MM.1S (cell line): ENCODE results near the gene PDE6D.

ENCODE experiments used
- DNase-seq: peaks from one replicate; pipeline ENCODE4 v3.0.0-alpha.2; 2015
- H2AFZ ChIP-seq: fragments of 300-600 bp; sonication (generic); 2 replicates; pipeline ENCODE4 v1.6.0; 2016; ENCODE audit warnings: antibody characterized with exemption, low read length
- H3F3A ChIP-seq: fragments of 300-600 bp; sonication (generic); 2 replicates; pipeline ENCODE4 v1.6.1; 2016; ENCODE audit warnings: mild to moderate bottlenecking, antibody characterized with exemption, low read length, moderate library complexity, mixed read lengths; ENCODE audit not compliant: insufficient read depth
- H3K27ac ChIP-seq: fragments of 300-600 bp; sonication (generic); 2 replicates; pipeline ENCODE4 v1.5.1; 2016; ENCODE audit warnings: mild to moderate bottlenecking, low read length
- H3K27me3 ChIP-seq: fragments of 300-600 bp; sonication (generic); replicated peaks from 2 replicates; pipeline ENCODE4 v1.6.0; 2016; ENCODE audit warnings: low read length; ENCODE audit not compliant: insufficient read depth
- H3K36me3 ChIP-seq: fragments of 300-600 bp; sonication (generic); replicated peaks from 2 replicates; pipeline ENCODE4 v1.6.1; 2016; ENCODE audit warnings: mild to moderate bottlenecking, low read length, mixed read lengths; ENCODE audit not compliant: insufficient read depth
- H3K4me1 ChIP-seq: fragments of 300-600 bp; sonication (generic); 2 replicates; pipeline ENCODE4 v1.6.1; 2016; ENCODE audit warnings: low read length, mixed read lengths
- H3K4me2 ChIP-seq: fragments of 300-600 bp; sonication (generic); 2 replicates; pipeline ENCODE4 v1.6.0; 2016; ENCODE audit warnings: low read depth, low read length
- H3K4me3 ChIP-seq: fragments of 300-600 bp; sonication (generic); 2 replicates; pipeline ENCODE4 v1.5.1; 2016; ENCODE audit warnings: low read length, mixed read lengths
- H3K79me2 ChIP-seq: fragments of 300-600 bp; sonication (generic); 2 replicates; pipeline ENCODE4 v1.6.1; 2016; ENCODE audit warnings: mixed run types, low read length, mixed read lengths
- H3K9ac ChIP-seq: fragments of 300-600 bp; sonication (generic); 2 replicates; pipeline ENCODE4 v1.6.1; 2016; ENCODE audit warnings: low read length, mixed read lengths
- H3K9me2 ChIP-seq: fragments of 300-600 bp; sonication (generic); replicated peaks from 2 replicates; pipeline ENCODE4 v1.6.1; 2016; ENCODE audit warnings: mild to moderate bottlenecking, low read length, mixed read lengths; ENCODE audit not compliant: insufficient read depth
- H3K9me3 ChIP-seq: fragments of 300-600 bp; sonication (generic); replicated peaks from 2 replicates; pipeline ENCODE4 v1.6.1; 2016; ENCODE audit warnings: mild to moderate bottlenecking, low read length, mixed read lengths; ENCODE audit not compliant: insufficient read depth
- H4K20me1 ChIP-seq: fragments of 300-600 bp; sonication (generic); 2 replicates; pipeline ENCODE4 v1.6.1; 2016; ENCODE audit warnings: mild to moderate bottlenecking, low read length, moderate library complexity, mixed read lengths; ENCODE audit not compliant: insufficient read depth
- EZH2 ChIP-seq: fragments of 300-600 bp; sonication (generic); optimal IDR thresholded peaks from 2 replicates; pipeline ENCODE3; 2017; ENCODE audit warnings: low read depth, mild to moderate bottlenecking, antibody characterized with exemption, low read length, mixed read lengths
- EZH2phosphoT487 ChIP-seq: fragments of 300-600 bp; sonication (generic); IDR thresholded peaks from 2 replicates; pipeline ENCODE4 v1.6.1; 2018; ENCODE audit warnings: antibody characterized with exemption, low read length
- TF ChIP-seq, protein P1 (sequence below): fragments of 300-600 bp; sonication (generic); IDR thresholded peaks from 2 replicates; pipeline ENCODE4 v1.5.1; 2016; ENCODE audit warnings: antibody characterized with exemption, low read length, mixed read lengths

Gene PDE6D

DNA sequence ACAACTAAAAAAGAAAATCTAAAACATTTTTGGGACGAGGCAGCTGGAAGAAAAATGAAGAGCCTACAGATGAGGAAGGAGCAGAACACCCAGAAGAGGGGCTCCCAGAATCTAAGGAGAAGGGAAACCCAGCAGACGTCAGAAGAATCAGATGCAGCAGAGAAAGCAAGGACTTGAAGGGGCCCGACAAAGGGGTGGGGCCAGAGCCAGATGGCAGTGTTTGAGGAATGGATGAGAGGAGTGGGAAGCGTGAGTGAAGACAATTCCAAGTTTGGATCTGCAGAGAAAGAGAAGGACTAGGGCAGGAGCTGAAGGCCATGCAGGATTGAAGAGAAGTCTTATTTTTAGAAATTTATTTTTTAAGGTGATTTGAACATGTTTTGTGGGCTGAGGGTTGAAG lies 53.5 kb downstream of the PDE6D start:
- no peak for TF ChIP-seq EZH2
- TF ChIP-seq, protein P1, sequence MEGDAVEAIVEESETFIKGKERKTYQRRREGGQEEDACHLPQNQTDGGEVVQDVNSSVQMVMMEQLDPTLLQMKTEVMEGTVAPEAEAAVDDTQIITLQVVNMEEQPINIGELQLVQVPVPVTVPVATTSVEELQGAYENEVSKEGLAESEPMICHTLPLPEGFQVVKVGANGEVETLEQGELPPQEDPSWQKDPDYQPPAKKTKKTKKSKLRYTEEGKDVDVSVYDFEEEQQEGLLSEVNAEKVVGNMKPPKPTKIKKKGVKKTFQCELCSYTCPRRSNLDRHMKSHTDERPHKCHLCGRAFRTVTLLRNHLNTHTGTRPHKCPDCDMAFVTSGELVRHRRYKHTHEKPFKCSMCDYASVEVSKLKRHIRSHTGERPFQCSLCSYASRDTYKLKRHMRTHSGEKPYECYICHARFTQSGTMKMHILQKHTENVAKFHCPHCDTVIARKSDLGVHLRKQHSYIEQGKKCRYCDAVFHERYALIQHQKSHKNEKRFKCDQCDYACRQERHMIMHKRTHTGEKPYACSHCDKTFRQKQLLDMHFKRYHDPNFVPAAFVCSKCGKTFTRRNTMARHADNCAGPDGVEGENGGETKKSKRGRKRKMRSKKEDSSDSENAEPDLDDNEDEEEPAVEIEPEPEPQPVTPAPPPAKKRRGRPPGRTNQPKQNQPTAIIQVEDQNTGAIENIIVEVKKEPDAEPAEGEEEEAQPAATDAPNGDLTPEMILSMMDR: no peak
- no peak for TF ChIP-seq EZH2phosphoT487
- H3K4me1 ChIP-seq: no peaks in the 10 kb centered on the region
- H3K36me3 ChIP-seq: no peaks in the 10 kb centered on the region
- no peaks in the 10 kb centered on the region for H4K20me1 ChIP-seq
- no peak for DNase-seq
- H3K4me3 ChIP-seq: no peak overlapping the region
- no peaks in the 10 kb centered on the region for H3K9me2 ChIP-seq
- no peaks in the 10 kb centered on the region for H3K9me3 ChIP-seq
- no peaks in the 10 kb centered on the region for H3F3A ChIP-seq
- H3K4me2 ChIP-seq: no peak overlapping the region
- no peak overlapping the region for H2AFZ ChIP-seq
- H3K27me3 ChIP-seq: no peaks in the 10 kb centered on the region
- no peak overlapping the region for H3K27ac ChIP-seq
- no peak overlapping the region for H3K9ac ChIP-seq
- H3K79me2 ChIP-seq: no peaks in the 10 kb centered on the region

DNA sequence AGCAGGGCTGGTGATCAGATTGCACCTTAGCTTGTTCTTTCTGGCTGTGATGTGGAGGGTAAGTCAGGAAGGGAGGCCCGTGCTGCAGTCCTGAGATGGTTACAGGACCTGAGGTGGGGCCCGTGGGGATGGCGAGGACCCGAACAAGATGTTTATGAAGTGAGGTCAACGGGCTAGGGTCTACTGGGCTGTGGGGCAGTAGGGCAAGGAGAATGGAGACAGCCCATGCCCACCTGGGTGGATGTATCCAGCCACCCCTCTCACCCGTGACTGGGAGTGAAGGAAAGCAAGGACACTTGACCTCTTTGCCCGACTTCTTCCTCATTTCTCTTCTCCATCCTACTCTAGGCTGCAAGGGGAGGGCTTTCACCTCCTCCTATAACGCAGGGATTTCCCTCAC lies 54.8 kb downstream of the PDE6D start:
- Histone ChIP-seq H3F3A (no peaks in the 10 kb centered on the region), H3K4me1 (no peaks in the 10 kb centered on the region), H2AFZ (no peak overlapping the region), H4K20me1 (no peaks in the 10 kb centered on the region), H3K36me3 (no peaks in the 10 kb centered on the region), H3K27ac (no peak overlapping the region), H3K9ac (no peak overlapping the region), H3K4me2 (no peak overlapping the region), H3K4me3 (no peak overlapping the region), H3K9me2 (no peaks in the 10 kb centered on the region), H3K9me3 (no peaks in the 10 kb centered on the region), H3K79me2 (no peaks in the 10 kb centered on the region), H3K27me3 (no peaks in the 10 kb centered on the region)
- TF ChIP-seq EZH2 (no peak), EZH2phosphoT487 (no peak)
- TF ChIP-seq, protein P1: no peak
- no peak for DNase-seq

DNA sequence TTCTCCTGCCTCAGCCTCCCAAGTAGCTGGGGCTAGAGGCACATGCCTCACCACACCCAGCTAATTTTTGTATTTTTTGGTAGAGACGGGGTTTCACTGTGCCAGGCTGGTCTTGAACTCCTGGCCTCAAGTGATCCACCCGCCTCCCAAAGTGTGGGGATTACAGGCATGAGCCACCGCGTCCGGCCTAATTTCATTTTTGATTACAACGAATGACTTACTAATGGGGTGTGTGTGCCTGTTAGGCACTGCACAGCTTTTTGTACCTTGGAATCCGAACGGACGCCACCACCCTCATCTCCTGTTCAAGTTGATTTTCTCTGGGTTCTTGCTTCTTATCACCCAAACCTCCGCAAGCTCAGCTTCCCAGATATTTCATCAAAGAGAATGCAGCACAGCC lies 55.6 kb downstream of the PDE6D start:
- Histone ChIP-seq H3F3A (no peaks in the 10 kb centered on the region), H2AFZ (no peak overlapping the region), H3K27me3 (no peaks in the 10 kb centered on the region), H4K20me1 (no peaks in the 10 kb centered on the region), H3K79me2 (no peaks in the 10 kb centered on the region), H3K9ac (no peak overlapping the region), H3K9me2 (no peaks in the 10 kb centered on the region), H3K4me2 (no peak overlapping the region), H3K27ac (no peak overlapping the region), H3K36me3 (no peaks in the 10 kb centered on the region), H3K9me3 (no peaks in the 10 kb centered on the region), H3K4me1 (no peaks in the 10 kb centered on the region), H3K4me3 (no peak overlapping the region)
- no peak for DNase-seq
- TF ChIP-seq EZH2 (no peak), EZH2phosphoT487 (no peak)
- TF ChIP-seq, protein P1: no peak
